HG03342 (cell line): Measurements from ENCODE around the gene GUCA2A.
"Not testable (repeated sequence)": the region's sequence is repeated elsewhere in the genome, so short reads cannot be mapped to it uniquely, and the experiment has no call there.

Experiments used
- ATAC-seq: cut with Tn5 transposase; IDR thresholded peaks from one replicate; pipeline ENCODE4 v1.9.1; 2021; ENCODE audit warnings: mild to moderate bottlenecking, moderate library complexity; ENCODE audit not compliant: unreplicated experiment

The GUCA2A gene, protein sequence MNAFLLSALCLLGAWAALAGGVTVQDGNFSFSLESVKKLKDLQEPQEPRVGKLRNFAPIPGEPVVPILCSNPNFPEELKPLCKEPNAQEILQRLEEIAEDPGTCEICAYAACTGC

DNA sequence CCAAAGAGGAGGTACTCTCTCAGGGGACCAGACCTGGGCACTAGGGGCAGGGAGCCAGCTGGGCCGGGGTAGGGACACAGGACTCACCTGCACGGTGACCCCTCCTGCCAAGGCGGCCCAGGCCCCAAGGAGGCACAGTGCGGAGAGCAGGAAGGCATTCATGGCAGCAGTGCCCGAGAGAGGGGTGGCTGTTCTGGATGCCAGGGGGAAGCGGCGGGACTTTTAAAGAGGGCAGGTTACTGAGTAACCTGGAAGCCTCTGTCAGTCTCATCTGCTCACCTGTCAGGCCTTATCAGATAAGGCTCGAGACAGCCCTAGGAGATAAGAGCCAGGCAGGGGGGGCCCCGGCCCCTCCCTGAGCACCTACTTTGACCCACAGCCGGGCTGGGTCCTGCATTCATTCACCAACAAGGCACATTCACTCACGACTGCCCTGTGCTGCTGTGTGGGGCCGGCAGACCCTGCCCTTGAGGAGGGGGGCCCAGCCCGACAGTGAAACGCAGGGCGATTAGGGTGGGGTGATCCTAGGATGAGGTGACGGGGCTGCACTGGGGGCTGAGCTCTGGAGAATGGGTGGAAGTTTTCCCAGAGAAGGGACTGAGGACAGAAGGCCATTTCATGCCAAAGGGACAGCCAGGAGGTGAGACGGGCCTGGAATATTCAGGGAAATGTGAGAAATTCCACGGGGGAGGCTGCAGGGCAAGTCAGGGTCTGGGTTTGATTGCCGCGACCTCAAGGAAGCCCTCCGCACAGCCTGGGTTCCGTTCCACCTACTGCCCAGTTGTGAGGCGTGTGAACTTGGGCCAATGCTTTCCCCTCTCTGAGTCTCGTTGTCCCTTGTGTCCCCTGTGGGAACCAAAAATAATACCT lies at the start of gene GUCA2A:
Gene GUCA2A (minus strand): TSS at position 195 of the 870 bp plus-strand sequence. CDS start 33 bp downstream, at position 162.
- no peak for ATAC-seq

DNA sequence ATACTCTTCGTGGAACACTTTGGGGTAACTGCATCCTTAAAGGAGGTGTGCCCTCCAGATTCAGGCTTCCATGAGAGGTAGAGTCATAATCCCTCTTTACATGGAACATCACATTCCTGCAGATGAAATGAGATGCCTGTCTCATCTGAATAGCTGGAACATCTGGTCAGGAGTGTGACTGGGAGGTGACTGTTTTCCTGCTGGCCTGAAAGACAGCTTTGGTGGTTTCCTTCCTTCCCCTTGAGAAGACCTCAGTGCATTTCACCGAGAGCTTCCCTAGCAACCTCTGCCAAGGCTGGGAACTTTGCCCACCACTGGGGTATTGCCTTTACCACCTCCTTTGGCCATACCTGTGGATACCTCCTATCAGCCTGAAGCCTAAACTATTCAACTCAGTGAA lies 46.7 kb upstream of the GUCA2A start:
- ATAC-seq: no peak

DNA sequence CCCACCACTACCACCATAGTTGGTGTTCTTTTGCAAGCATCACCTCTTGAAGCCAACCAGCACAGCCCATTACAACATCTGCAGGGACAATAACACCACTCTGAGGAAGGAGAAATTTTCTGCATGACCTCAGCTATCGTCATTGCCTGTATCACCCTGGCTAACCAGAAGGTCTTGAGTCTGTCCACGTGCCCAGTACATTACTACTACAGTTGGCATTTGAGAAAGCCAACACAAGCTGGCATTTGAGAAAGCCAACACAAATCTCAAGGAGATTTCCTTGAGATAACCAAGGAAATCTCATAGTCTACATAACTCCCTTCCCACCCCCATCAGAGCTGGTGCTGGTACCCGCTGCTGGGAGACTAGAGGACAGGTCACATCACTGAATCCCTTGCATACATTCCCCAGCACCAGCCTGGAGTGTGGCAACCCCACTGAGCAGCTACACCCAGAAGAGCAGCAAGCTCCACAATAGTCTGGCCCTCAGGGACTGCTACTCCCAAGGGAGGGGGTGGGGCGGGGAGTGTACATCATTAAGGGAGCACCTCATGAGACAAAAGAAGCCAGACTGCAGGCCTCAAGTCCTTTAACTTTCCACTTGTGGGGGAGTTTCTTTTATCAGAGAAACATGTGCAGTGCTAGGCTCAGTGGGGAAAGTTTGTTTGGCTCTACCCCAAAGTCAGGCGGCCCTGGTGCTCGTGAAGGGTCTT lies 46.0 kb upstream of the GUCA2A start:
- ATAC-seq: no peak

DNA sequence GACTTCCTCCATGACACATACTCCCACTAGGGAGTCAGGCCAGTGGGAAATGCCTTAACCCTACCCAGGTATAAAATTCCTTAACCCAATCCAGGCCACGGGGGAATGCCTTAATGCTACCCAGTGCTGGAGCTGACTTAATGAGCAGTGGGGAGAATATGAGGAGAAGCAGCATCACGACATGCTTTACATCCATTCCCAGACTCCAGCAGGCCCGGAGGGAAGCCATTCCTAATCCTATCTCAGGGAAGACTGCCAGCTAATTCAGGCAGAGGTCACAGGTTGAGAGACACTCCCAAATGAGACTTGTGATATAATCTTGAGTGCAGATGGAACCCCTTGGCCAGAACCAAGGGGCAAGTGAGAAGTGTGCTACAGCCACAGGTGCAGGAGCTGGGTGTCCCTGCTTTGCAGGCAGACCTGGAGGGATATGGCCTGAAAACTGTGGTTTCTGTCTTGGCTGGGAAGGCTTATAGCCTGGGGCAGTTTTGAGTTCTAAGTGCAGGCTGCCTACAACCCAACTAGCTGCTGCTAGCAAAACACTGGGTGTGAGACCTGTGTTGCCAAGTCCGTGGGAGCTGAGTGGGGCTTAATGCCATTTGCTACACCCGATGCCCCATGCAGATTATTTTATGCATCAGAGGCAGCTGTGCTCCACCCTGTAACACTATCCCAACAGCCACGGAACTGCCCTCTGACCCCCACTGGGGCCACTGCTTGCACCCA lies 45.1 kb upstream of the GUCA2A start:
- ATAC-seq: no peak

DNA sequence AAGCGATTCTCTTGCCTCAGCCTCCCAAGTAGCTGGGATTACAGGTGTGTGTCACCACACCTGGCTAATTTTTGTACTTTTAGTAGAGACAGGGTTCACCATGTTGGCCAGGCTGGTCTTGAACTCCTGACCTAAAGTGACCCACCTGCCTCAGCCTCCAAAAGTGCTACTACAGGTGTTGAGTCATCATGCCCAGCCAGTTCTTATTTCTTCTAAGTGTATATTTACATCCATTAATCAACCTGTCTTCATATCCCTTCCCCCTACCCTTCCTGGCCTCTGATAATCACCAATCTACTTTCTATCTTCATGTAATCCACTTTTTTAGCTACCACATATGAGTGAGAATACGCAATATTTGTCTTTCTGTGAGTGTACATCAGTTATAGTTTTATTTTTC lies 42.4 kb upstream of the GUCA2A start:
- not testable (repeated sequence) for ATAC-seq

DNA sequence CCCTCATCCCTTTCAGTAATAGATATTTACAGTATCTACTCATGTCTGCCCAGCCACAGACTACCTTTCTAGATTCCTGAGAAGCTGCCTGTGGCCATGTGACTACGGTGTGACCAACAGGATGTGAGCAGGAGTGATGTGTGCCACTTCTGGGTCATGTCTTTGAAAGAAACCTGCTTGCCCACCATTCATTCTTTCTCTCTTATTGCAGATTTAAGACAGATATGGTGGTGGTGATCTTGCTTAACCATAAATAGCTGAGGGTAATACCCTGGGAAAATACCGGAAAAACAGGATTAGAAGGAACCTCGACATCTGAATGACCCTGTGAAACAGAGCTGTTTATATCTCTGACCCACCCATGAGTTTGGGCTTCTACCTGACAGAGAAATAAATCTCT lies 41.6 kb upstream of the GUCA2A start:
- ATAC-seq: no peak

DNA sequence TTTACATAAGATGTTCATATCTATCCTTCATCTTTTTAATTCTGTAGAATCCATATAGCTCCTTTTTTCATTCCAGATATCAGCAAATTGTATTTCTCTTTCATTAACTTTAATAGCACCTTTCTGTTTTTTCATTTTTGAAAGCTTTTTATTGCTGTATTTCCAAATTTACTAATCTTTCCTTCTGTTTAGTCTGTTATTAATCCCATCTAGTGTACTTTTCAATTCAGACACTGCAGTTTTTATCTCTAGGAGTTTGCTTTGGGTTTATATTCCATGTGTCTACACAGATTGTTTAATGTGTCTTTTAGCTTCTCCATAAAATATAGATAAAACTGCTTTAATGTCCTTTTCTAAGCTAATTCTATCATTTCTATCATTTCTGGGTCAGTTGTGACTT lies 37.4 kb upstream of the GUCA2A start:
- ATAC-seq: no peak

DNA sequence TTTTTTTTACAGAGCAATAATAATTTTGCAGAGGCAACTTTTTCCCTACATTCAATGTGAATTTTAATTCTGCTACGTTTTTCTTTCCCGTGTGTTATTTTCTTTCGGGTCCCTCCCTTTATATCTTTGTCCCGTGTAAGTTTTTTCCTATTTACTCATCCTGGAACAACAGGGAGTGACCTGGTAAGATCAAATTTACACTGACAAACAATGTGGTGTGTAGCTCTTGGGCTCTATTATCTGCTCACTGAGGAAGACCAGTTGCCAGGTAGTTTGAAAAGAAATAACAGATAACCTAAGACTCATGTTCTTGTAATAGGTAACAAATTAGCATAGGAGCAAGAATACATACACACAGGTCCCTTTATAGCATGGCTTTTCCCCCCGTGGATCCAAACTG lies 33.7 kb upstream of the GUCA2A start:
- no peak for ATAC-seq

DNA sequence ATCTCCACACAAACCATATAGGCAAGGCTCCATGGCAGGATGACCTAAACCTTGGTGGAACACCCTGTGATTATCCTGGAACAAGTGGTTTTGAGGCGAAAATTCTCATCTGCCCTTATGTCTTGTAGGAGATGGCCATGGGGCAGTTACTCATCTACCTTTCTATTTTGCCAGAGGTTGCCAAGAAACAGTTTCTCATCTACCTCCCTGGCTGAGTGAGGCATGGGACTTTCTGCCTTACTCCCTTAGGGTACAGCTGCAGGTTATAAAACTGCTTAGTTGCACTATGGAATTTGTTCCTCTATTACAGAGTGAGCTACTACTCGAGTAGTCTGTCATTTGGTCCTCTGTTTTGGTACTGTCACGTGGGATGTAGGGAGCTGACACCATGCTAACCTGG lies 31.3 kb upstream of the GUCA2A start:
- ATAC-seq: no peak

DNA sequence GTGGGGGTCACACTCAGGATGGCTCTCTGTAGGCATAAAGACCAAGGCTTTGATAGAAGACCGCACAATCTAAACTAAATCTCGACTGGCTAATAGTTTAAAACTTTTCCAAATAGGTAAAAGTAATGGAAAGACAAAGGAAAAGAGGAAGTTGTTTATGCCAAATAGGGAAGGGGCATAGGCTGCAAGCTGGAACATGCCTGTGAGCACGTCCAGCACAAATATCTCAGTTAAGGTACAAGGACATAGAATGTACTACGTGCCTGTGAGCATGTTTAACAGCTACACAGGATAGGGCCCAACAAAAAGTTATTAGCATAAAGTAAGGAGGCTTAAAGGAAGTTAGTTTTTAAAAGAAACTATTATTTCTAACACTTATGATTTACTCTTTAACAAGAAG lies 27.6 kb upstream of the GUCA2A start:
- ATAC-seq: no peak

DNA sequence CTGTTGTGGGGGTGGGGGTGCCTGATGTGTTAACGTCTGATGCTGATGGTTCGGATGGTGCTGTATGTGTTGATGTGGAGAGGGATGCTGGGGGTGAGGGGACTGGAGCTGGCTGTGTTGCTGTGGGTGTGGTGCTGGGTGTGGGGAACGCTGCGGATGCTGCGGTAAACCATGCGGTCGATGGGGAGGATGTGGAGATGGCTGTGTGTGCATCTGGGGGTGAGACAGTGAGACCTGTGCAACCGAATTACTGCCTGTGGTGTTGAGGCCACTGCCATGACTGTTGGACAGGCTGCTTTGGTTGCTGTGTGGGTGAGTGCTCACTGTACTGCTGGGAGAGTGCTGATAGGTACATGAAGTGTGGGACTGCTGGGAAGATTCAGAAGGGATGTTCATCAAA lies 26.8 kb upstream of the GUCA2A start:
- no peak for ATAC-seq

DNA sequence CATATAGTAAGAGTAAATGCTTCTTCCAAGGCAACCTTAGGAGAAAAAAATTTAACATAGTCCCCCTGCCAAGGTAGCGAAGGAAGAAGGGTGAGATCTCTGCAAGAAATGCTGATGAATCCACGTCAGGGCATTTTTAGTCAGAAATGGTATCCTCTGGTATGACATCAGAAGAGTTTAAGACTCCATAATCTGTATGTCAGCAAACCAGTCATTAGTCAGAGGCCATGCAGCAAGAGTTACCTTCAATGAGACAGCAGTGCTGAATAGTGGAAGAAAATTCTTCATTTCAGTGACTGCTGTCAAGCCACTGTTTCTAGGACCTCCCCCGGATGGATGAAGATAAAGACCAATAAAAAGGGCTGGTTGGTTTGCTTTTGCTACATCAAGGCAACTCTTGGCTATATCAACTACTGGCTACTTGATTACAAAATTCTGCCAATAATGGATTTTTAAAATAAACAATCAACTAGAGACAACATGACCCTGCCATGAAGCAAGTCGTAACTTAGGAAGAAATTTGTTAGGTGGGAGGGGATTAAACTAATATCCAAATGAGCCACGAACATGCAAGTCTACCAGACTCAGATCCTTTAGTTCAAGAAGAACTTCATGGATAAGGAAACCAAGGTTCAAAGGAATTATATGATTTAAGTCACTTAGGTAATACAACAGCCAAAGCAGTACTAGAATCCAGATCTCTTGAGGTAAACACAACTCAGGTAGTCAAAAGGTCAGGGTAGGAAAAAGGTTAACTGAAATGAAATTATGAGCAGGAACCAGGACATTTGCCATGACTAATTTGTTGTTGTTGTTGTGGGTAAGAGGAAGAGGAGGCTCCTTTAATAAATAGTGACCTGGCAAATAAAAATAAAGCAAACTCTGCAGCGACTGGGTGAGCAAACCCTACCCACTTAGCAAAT lies 25.6 kb upstream of the GUCA2A start:
- no peak for ATAC-seq

DNA sequence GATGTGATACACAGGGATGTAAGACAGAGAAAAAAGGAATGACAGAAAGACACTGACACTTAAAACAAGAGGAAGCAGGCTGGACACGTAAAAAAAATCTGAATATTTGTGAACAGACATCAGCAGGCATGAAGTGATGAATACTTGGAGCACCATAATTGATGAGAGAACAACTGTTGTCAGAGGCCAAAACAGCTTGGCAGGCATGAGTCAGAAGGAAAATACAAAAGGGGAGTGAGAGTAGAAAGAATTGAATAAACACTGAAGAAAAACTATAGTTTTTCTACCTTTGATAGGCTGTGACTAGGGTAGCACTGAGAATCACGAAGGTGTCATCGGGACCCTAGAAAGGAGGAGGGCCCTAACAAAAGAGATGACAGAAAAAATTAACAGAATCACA lies 21.6 kb upstream of the GUCA2A start:
- no peak for ATAC-seq

DNA sequence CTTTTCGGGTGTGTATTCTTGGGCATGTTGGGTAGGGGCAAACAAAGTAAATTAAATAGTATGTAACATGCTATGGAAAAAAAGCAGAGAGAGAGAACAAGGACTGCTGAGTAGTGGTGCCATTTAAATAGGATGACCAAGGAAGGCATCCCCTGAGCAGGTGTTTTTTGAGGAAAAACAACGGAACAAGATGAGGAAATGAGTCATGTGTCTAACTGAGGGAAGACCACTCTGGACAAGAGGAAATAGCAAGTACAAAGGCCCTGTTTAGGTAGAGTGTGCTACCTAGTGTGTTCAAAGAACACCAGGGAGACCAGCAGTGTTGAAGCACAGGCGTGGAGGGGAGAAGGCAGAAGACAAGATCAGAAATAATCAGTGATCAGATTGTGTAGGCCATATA lies 20.1 kb upstream of the GUCA2A start:
- ATAC-seq: no peak

DNA sequence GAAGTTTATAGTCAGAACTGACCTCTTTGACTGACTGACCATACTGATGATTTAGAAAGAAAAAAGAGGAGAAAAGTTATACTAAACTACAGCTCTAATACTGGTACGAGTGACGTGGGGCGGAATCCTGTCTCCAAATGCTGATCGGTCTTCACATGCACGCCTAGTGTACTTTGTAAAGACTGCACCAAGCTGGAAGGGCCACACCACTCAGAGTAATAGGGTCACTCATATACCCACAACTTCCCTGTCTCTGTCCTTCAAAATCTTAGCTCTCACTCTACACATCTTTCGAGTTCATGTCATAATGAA lies 19.4 kb upstream of the GUCA2A start:
- ATAC-seq: no peak

DNA sequence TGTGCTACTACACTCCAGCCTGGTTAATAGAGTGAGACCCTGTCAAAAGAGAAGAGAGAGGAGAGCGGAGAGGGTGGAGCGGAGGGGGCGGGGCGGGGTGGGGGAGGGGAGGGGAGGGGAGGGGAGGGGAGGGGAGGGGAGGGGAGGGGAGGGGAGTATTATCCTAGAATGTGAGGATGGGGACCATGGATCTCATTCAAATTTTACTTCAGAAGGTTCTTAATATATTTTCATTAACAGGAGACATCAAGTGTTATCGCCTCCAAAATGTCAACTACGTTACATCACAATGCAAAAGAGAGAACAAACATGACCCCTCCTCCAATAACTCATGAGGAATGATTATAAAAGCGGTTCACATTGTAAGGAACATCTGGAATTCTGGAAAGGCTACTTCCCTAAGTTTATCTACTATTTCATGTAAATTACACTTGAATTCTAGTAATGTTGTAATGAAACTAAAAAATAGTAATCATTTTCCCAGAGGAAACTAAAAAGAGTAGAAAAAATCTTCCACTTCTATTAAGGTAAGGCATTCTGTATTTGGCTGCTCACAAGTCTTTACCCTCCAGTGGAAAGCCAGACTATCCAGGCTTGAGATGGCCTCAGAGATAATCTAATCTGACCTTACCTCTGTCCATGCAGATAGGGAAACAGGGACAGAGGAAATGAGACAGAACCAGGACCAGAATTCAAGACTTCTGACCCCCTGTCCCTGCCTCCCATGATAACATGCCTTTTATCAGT lies 18.8 kb upstream of the GUCA2A start:
- ATAC-seq: no peak

DNA sequence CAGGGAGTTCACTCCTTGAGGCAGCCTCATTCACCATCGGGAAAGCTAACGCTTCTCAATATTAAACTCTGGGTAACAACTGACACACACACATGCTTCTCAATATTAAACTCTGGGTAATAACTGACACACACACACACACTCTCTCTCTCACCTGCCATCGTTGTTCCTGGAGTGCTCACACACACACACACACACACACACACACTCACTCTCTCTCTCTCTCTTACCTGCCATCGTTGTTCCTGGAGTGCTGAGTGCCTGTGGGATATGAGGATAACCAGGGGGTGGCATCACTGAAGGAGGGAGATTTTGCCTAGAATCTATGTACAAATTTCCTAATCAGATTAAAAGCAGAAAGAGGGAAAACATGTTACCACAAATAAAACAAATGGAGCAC lies 17.1 kb upstream of the GUCA2A start:
- no peak for ATAC-seq

DNA sequence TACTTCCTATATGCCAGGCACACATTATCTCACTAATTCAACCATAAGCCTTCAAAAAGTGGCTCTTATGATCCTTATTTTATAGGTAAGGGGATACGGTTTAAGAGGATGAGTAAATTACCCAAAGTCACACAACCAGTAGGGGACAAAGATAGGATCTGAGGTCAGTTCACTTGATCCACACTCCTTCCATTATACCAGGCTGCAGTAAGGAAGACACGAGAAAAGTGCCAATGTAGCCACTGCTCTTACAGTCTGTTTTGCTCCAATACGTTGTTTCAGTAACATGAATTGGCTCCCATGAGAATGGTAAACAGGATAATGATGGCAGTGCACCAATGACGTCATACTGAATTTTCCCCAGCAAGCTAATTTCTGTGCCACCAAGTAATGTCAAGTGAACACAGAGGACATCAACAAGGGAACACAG lies 15.4 kb upstream of the GUCA2A start:
- no peak for ATAC-seq

DNA sequence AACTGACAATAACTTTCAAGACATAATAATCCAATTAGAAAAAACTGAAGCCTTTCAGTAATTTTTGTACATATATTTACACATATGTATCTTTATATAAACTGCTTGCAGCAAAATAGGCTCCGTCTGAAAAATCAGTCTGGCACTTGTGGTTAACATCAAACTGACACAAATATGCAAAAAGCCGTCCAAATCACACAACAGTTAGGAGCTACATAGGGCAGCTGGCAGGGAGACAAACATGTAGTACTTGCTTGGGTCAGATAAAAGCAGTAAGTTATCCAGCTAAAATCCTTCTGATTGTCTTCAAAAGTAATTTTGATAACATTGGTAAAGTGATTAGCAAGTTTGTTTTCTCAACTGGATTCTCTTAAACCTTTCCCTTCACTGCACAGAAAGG lies 14.7 kb upstream of the GUCA2A start:
- ATAC-seq: no peak

DNA sequence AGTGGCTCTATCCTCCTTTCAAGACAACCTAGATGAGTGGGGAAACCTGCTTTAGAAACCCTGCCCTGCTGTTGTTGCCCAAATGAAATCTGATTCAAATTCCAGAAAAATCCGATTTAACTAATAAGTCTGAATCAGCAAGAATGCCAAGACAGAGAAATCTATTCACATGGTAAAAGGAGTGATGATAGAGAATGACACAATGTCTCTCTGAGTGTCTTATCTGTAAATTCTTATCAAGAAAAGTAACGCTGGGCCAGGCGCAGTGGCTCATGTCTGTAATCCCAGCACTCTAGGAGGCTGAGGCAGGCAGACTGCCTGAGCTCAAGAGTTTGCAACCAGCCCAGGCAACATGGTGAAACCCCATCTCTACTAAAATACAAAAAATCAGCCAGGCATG lies 13.7 kb upstream of the GUCA2A start:
- ATAC-seq: no peak
